IMR-90 (cell line): ENCODE data around the gene CAMK2D.

Experiments
- BHLHE40 ChIP-seq: fragments of 150-350 bp; IDR thresholded peaks from 2 replicates; pipeline ENCODE4 v1.6.1; 2016; ENCODE audit warnings: mild to moderate bottlenecking, low read depth, low read length
- MAZ ChIP-seq: IDR thresholded peaks from 2 replicates; pipeline ENCODE4 v1.6.1; 2012; ENCODE audit warnings: low read depth, mild to moderate bottlenecking, low read length, improper control_type of control experiment, moderate library complexity, borderline replicate concordance
- MXI1 ChIP-seq: IDR thresholded peaks from 2 replicates; pipeline ENCODE4 v1.6.1; 2012; ENCODE audit warnings: low read depth, mild to moderate bottlenecking, low read length, moderate library complexity, borderline replicate concordance
- POLR2A ChIP-seq: IDR thresholded peaks from 2 replicates; pipeline ENCODE4 v1.6.1; 2012; ENCODE audit warnings: mild to moderate bottlenecking, low read depth, low read length
- RAD21 ChIP-seq: IDR thresholded peaks from 2 replicates; pipeline ENCODE4 v1.6.1; 2012; ENCODE audit warnings: low read length, improper control_type of control experiment
- RCOR1 ChIP-seq: IDR thresholded peaks from 2 replicates; pipeline ENCODE4 v1.6.1; 2012; ENCODE audit warnings: mild to moderate bottlenecking, low read length, improper control_type of control experiment; ENCODE audit not compliant: insufficient replicate concordance
- RFX5 ChIP-seq: IDR thresholded peaks from 2 replicates; pipeline ENCODE4 v1.8.0; 2012; ENCODE audit warnings: low read depth, mild to moderate bottlenecking, low read length, moderate library complexity
- SMC3 ChIP-seq: fragments of 150-350 bp; IDR thresholded peaks from 2 replicates; pipeline ENCODE4 v1.6.1; 2016; ENCODE audit warnings: low read depth, mild to moderate bottlenecking, antibody characterized with exemption, low read length, moderate library complexity
- TF ChIP-seq, protein P1 (sequence below): conservative IDR thresholded peaks from 2 replicates; pipeline ENCODE4 v1.5.1; 2012; ENCODE audit warnings: mild to moderate bottlenecking, low read depth, low read length, improper control_type of control experiment
- TF ChIP-seq, protein P2 (sequence below): fragments of 150-350 bp; IDR thresholded peaks from 2 replicates; pipeline ENCODE4 v1.6.1; 2017; ENCODE audit warnings: mild to moderate bottlenecking, antibody characterized with exemption, low read length, low read depth

DNA sequence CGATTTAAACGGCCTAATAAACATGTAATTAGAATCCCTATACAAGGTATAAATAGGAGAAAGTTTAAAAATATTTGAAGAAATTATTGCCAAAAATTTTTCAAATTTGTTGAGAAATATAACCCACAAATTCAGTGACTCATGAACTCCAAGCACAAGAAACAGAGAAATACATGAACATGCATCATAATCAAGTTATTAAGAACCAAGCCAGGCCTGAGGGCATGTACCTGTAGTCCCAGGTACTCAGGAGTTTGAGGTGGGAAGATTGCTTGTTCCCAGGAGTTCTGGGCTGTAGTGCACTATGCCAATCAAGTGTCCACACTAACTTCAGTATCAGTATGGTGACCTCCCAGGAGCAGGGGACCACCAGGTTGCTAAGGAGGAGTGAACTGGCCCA is 341.9 kb downstream of the CAMK2D start:
- TF ChIP-seq POLR2A, result no peak
- TF ChIP-seq, protein P1, sequence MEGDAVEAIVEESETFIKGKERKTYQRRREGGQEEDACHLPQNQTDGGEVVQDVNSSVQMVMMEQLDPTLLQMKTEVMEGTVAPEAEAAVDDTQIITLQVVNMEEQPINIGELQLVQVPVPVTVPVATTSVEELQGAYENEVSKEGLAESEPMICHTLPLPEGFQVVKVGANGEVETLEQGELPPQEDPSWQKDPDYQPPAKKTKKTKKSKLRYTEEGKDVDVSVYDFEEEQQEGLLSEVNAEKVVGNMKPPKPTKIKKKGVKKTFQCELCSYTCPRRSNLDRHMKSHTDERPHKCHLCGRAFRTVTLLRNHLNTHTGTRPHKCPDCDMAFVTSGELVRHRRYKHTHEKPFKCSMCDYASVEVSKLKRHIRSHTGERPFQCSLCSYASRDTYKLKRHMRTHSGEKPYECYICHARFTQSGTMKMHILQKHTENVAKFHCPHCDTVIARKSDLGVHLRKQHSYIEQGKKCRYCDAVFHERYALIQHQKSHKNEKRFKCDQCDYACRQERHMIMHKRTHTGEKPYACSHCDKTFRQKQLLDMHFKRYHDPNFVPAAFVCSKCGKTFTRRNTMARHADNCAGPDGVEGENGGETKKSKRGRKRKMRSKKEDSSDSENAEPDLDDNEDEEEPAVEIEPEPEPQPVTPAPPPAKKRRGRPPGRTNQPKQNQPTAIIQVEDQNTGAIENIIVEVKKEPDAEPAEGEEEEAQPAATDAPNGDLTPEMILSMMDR, result no peak
- TF ChIP-seq BHLHE40, result no peak
- no peak for TF ChIP-seq RFX5
- TF ChIP-seq MAZ, result no peak
- TF ChIP-seq RAD21, result no peak
- no peak for TF ChIP-seq MXI1
- TF ChIP-seq SMC3, result no peak
- TF ChIP-seq, protein P2, sequence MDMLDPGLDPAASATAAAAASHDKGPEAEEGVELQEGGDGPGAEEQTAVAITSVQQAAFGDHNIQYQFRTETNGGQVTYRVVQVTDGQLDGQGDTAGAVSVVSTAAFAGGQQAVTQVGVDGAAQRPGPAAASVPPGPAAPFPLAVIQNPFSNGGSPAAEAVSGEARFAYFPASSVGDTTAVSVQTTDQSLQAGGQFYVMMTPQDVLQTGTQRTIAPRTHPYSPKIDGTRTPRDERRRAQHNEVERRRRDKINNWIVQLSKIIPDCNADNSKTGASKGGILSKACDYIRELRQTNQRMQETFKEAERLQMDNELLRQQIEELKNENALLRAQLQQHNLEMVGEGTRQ, result no peak
- TF ChIP-seq RCOR1, result no peak
